ENCODE data around the gene BIRC6.

- no peak for TF ChIP-seq CTCF (IDR thresholded peaks at IDR 0.05; ENCODE audit: low read depth, low read length, poor library complexity, severe bottlenecking)
- TF ChIP-seq EZH2phosphoT487 (IDR thresholded peaks at IDR 0.05; ENCODE audit: borderline replicate concordance, low read length), result no peak
Observed at GRCh38 chr2:32564417-32565035, 207.7 kb downstream of the BIRC6 start.
